VCaP (cell line): ENCODE measurements around the gene ZNF599.

Experiments used
- H3K27ac ChIP-seq: fragments of 450-650 bp; 2 replicates; pipeline ENCODE4 v1.5.1; 2017
- CTCF ChIP-seq: fragments of 450-650 bp; conservative IDR thresholded peaks from 2 replicates; pipeline ENCODE4 v1.5.1; 2017; ENCODE audit warnings: mild to moderate bottlenecking, moderate library complexity

The ZNF599 gene

DNA sequence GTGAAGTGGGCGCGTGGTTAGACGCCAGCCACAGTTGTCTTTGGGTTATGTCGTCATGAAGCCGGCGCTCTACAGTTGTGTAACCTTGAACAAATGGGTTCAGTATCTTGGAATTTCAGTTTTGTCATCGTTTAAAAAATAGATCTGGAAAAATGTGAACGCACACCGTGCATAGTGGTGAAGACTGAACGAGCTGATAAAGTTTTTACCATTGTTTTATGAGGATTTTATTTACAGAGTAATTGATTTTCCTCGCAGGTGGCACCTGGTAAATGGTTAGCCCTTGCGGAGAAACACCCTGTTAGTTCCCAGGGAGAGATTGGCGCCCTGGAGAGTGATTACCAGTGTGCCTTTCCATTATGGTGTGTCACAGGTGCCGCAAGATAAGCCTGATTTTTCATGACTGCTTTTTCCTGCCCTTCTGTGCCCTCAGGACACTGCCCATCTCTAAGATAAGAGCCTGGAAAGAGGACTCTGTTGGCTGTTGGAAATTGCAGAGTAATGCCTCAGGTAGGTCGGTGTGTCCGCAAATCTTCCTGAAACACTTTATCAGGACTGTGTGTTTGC is 38.4 kb downstream of the ZNF599 start:
- no peak for TF ChIP-seq CTCF
- H3K27ac ChIP-seq = peak overlapping the region; percentile 98

- no peak for TF ChIP-seq CTCF
- H3K27ac ChIP-seq = peak within 1 kb of the TSS; percentile 98
Measured at GRCh38 chr19:34733746-34734536, 39.1 kb downstream of the ZNF599 start, which contains the start of gene ZNF181. Gene ZNF181 (plus strand): TSS chr19:34734243. CDS start chr19:34735038, 795 bp downstream.

DNA sequence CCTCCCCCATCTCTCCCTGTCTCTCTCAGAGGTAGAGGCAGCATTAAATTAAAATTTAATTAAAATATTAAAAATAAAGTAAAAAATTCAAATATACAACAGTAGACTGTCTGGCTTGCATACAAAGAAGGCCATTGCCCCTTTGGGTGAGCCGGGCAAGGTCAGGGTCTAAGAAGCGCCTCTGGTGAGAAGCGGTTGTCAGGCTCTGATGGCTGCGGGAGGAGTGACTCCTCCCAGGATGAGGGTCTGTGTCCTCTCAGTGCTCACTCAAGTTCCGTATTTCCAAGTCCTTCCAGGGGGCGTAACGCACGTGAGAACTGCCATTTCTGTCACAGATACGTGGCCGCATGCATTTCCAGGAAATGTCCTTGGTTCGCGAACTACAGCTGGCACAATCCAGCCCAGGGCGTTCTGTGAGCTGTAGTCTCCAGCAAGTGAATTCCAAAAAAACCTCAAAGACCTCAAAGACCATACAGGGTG is 39.7 kb downstream of the ZNF599 start:
- peak overlapping the region; percentile 98 for H3K27ac ChIP-seq
- TF ChIP-seq CTCF = no peak

GRCh38 chr19:34732612-34733211 is 40.3 kb downstream of the ZNF599 start:
- peak overlapping the region; percentile 98 for H3K27ac ChIP-seq
- no peak for TF ChIP-seq CTCF

DNA sequence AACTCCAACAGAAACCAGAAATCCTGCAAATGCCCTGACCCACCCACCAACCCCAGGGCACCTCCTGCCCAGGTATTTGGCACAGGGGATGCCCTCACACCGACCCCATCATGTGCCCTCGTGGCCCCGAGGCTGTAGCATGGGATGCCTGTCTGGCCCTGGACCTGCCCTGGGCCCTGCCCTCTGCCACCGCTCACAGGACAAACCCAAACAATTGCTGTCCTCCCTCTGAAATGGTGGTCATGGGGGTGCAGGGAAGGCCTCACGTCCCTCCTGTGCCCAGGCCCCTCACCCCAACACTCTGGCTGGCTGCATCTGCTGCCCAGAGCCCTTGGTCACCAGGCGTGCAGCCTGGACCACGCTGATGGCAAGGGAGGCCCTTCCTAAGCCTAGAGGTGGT is 41.1 kb downstream of the ZNF599 start:
- no peak overlapping the region for H3K27ac ChIP-seq
- TF ChIP-seq CTCF = no peak

DNA sequence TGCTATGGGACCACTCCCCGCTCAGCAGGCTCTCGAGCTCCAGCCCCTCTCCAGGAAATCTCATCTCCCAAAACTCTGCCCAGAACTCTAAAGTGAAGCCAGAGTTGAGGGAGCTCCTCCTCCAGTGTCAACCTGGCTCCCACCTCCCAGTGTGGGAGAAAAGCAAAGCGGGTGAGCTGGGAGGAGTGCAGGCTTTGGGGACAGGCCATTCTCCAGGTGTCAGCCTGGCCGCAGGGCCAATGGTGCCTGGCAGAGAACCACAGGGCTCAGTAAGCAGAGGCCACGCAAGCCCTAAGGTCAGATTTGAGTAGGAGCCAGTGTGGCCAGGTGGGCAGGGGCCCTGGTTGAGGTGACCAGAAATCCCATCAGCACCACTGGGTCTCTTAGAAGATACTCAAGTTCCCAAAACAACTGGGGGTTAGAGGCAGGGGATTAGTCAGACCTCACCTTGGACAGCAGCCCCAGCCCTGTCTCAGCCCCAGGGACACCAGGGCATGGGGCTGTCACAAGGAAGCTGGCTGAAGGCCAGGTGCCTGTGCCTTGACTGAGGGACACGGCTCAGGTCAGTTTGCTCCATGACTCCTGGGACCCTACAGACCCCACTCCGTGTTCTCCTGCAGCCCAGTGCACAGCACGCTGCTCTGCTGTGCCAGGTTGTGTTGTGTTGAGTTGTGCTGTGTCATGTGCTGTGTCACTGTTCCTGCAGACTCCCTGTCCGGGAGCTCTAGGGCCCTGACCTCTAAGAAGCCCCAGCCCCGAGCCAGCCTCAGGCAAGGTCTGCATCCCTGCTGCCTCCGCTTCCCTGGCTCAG is 41.8 kb downstream of the ZNF599 start:
- H3K27ac ChIP-seq = no peak overlapping the region
- no peak for TF ChIP-seq CTCF

GRCh38 chr19:34725400-34725799 is 47.6 kb downstream of the ZNF599 start:
- no peak overlapping the region for H3K27ac ChIP-seq
- TF ChIP-seq CTCF = no peak
